HG03460 (cell line): ENCODE measurements around the gene PMCH.
A peak's percentile ranks its signal among the peaks of the same experiment; 100 is the strongest.
"Not testable (repeated sequence)": the region's sequence is repeated elsewhere in the genome, so short reads cannot be mapped to it uniquely, and the experiment has no call there.

ENCODE experiments used
- ATAC-seq: cut with Tn5 transposase; IDR thresholded peaks from one replicate; pipeline ENCODE4 v1.9.1; 2021; ENCODE audit not compliant: unreplicated experiment

Gene PMCH, protein sequence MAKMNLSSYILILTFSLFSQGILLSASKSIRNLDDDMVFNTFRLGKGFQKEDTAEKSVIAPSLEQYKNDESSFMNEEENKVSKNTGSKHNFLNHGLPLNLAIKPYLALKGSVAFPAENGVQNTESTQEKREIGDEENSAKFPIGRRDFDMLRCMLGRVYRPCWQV

DNA sequence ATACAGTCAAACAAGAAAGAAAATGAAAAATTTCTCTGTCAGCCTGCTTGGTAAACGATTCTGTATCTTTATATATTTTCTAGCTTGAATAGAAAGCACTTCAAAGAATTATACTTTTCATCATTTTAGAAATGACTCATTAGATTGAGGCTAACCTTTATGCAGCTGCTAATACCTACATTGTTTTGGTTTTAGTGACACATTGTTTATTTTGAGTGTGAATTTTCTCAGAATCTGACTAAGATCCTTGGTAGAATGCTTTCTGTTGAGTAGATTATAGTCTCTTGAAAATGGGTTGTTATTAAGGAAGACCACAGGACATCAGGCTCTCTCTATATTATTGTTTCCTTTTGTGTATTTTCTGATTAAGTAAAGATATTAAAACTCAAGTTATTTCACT is at the start of gene PMCH:
TSS of gene PMCH (minus strand) at position 45 of the 400 bp plus-strand sequence. CDS start 63 bp downstream, outside the sequence.
- peak; percentile 69 for ATAC-seq

DNA sequence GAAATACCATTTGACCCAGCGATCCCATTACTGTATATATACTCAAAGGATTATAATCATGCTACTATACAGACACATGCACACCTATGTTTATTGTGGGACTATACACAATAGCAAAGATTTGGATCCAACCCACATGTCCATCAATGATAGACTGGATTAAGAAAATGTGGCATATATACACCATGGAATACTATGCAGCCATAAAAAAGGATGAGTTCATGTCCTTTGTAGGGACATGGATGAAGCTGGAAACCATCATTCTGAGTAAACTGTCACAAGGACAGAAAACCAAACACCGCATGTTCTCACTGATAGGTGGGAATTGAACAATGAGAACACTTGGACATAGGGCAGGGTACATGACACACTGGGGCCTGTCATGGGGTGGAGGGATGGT is 43.2 kb upstream of the PMCH start:
- ATAC-seq = not testable (repeated sequence)

DNA sequence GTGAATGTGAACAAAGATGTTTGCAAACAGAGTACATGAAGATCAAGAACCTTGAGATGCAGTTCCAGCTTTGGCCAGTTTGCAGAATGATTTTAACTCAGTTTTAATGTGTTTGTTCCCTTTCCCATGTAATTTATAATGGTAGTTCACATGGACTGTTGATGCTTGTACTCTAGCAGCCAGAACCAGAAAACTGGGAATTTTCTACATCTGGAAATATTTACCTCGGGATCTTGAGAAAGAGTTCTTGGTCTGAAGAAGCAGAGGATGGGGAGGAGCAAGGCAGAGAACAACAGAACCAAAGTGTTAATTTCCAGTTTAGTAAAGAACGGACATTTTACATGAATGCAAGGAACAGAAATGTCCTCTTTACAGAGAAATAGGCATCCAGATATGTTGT is 37.0 kb upstream of the PMCH start:
- no peak for ATAC-seq

DNA sequence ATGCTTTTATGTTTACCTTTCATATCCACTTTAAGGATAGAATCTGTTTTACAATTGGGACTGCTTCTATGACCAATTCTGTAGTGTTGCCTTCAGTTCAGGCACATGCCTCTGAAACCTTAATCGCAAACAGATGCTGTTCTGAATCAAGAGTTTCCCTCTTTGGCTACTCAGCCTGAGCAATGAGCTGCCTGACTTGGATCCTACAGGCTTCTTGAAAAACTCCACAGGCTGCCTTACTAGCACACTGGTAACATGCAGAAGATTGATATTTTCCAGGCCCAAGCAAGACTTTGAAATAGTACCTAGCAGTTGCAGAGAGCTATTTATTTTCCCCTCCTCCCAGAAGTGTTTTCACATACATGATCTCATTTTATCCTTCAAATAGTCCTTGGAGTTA is 34.8 kb upstream of the PMCH start:
- no peak for ATAC-seq

DNA sequence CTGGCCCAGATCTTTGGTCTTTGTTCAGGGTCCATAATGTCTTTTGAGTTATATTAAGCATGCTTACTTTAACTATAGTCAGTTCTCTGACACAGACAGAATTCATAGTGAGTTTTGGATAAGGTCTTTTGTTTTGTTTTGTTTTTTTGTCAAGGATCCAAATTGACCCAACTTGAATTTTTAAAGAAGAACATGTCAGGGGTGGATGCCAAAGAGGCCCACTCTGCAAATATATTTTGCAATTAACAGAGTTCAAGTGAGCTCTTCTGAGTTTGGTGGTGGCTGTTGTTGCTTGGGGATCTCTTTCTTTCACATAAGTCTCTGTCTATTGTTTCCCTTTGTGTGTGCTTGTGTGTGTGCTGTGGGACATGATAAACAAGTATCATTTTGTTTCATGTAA is 34.4 kb upstream of the PMCH start:
- ATAC-seq = no peak

DNA sequence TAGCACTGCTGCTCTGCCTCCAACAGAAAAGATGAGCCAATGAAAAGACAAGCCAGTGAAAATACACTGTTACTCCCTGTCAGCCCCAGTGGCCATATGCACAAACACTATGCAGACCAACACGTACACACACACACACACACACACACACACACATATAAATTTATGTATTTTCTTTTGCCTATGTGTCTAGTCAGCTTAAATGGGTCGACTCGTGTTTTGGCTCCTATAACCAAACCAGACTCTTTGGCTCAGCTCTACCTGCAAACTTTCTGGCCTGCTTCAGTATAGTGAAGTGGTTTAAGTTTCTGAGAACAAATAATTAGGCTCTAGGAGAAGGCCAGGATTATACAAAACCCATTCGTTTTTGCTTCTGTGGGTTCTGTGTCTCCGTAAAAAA is 30.3 kb upstream of the PMCH start:
- no peak for ATAC-seq

DNA sequence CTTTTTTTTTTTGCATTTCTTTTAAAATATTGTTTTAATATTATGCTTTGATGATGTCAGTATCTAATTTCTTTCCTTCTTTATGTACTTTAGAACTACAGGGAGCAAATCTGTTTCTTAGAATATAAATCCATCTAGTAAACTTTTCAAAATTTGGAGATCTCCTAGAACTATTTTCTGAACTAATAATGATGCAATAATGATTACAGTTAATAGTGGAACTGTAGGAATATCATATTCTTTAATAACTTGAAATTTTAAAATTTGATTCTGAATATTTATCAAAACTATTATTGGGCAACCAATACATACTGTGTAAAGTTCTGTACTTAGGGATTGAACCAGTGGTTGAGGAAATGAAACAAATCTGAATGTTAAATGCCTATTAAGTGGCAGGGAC is 23.1 kb upstream of the PMCH start:
- ATAC-seq = no peak

DNA sequence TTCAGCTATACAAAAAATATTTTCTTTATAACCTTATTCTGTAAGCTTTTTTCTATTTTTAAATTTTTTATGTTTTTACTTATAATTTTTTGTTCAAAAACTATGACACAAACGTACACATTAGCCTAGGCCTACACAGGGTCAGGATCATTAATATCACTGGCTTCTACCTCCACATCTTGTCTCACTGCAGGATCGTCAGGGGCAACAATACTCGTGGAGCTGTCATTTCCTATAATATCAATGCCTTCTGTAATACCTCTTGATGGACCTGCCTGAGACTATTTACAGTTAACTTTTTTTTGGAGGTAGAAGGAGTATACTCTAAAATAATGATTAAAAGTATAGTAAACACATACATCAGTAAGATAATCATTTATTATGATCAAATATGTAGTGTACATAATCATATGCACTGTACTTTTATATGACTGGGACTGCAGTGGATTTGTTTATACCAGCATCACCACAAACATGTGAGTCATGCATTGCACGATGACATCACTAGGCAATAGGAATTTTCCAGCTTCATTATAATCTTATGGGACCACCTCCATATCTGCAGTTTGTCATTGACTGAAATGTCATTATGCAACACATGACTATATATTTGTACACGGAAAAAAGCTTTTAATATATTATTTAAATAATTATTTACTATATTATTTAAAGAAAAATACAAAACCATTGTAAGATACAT is 18.5 kb upstream of the PMCH start:
- ATAC-seq = no peak

DNA sequence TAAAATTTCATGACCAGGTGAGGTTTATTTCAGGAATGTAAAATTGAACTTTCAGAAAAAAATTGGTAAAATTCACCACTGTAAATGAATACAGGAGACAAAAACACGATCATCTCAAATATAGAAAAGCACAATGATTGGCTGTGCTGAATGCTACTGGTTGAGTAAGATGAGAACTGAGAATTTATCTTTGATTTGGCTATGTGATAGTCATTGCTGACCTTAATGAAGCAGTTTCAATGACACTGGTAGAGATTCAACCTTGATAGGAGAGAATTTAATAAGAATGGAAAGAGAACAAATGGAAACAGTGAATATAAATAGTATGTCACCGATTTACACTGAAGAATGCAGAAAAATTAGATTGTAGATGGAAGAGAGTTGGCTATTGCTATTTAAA is 6.4 kb upstream of the PMCH start:
- no peak for ATAC-seq

DNA sequence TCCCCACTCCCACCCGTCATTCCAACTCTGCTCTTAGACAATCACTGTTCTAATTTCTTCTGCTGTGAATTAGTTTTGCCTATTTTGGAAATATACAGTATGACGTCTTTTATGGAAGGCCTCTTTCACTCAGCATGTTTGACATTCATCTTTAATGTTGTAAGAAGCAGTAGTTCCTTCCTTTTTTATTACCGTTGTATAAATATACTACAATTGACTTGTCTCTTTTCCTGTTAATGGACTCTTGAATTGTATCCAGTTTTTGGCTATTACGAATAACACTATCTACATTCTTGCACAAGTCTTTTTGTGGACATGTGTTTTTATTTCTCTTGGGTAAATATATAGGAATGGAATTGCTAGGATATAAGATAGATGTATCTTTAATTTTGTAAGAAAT is 4.9 kb upstream of the PMCH start:
- ATAC-seq = no peak

DNA sequence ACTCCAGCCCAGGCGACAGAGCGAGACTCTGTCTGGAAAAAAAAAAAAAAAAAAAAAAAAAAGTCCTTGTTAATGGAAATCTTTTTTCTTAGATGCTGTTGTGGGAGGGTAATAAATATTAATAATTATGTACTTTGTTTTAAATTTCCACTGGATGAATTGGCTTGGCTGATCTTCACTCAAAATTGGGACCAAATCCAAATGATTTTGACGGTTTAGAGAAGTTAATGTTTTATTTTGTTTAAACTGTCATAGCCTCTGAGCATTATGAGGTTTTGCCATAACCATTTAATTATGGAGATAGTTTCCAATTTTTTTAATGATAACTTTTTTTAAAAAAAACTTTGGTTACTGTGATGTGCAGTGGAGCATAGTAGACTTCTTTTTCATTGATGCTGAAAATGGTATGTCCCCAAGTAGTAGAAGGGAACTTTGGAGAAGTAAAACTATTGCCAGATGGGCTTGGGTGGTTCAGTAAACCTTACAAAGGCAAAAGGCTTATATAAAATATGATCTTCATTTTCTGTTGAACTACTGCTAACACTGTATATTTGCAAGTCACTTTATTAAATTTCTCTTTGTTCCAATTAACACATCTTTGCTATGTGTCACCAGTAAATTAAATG is 3.9 kb upstream of the PMCH start:
- ATAC-seq = no peak

DNA sequence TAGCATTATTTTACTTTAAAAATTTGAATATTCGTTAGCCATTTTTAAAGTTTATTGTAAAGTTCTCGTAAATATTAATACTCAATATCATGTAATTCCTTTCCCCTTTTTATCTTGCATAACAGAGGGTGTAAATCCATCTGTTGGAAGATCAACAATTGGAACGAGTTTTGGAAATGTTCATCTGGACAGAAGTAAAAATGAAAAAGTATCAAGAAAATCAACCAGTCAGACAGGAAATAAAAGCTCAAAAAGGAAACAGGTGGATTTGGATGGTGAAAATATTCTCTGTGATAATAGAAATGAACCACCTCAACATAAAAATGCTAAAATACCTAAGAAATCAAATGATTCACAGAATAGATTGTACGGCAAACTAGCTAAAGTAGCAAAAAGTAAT is 1.8 kb downstream of the PMCH start:
- ATAC-seq = no peak

DNA sequence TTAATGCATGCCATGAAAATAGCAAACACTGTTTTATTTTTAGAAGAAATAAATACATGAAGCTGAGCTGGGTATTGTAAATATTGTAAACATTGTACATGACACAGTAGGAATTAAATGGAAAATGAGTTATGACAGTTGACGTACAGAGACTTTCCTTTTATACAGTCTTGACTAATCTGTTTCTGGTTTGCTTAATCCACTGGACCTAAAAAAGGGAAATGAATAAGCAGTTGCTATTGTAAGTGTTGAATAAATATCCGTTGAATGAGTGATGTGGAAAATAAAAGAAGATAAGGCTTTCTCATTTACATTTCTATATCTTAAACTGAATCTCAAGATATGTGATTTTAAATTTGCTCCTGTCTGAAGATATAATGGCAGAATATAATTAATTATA is 15.0 kb downstream of the PMCH start:
- ATAC-seq = no peak

DNA sequence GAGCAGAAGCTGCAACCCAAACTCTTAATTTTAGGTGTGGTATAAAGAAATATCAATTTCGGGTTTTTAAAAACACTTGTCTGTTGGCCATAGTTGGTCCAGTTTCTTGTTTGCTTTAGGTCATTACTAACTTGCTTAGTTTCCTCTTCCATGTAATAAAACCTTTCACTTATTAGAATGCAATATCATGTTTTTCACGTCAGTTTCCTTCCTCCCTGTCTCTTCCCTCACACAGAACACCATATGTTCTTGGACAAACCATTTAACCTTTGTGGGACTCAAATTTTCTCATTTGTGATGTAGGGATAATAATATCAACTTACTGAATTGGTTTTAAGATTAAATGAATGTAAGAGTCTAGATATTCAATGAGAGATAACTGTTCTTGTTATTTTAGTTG is 22.9 kb downstream of the PMCH start:
- no peak for ATAC-seq

DNA sequence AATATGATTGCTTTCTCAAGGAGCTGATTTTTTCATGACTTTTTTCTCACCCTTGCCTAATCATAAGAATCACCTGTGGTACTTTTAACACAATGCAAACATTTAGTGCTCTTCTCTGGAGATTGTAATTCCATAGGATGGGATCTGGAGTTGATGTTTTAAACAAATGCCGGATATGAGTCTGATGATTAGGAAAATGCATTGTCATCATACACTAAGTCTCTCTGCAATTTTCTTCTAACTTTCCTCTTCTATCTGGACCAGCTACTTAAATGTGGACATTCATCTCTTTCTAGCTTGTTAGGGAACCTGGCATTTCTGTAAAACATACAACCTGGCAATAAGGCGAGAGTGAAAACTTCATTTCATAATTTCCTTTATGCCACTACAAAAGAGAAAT is 23.5 kb downstream of the PMCH start:
- no peak for ATAC-seq

DNA sequence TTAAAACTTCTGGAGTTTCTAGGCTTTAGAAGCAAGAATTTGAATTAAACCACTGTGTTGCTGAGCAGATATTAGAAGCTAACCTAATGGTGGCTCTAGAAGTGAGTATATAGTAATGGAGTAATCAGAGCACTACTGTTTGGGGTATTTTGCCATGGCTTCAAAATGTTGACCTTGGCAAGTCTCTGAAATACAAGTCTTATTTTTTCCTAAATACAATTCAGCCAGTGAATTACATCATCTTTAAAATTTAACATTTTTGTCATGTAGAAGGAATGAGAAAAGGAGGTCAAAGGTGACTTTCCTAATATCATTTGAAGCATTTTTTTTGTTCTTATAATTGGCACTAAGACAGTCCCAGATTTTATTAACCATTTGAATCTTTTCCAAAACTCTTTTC is 25.2 kb downstream of the PMCH start:
- no peak for ATAC-seq

DNA sequence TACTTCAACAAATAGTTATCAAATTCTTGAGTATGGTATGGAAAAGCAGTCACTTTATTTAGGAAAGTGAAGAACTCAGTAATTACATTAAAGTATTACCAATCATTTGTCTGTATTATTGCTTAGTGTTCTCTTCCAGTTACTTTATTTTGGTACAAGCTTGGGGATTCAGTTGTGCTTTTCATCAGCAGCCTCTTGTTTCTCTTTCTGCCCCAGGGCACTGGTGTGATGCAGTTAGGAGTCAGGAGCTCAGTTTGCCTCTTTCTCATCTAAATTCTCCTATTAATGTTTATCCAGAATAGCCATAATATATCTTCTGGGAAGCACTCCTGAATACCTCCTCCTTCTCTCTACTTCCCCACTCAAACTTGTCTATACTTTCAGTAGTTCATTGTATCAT is 25.7 kb downstream of the PMCH start:
- ATAC-seq = no peak

DNA sequence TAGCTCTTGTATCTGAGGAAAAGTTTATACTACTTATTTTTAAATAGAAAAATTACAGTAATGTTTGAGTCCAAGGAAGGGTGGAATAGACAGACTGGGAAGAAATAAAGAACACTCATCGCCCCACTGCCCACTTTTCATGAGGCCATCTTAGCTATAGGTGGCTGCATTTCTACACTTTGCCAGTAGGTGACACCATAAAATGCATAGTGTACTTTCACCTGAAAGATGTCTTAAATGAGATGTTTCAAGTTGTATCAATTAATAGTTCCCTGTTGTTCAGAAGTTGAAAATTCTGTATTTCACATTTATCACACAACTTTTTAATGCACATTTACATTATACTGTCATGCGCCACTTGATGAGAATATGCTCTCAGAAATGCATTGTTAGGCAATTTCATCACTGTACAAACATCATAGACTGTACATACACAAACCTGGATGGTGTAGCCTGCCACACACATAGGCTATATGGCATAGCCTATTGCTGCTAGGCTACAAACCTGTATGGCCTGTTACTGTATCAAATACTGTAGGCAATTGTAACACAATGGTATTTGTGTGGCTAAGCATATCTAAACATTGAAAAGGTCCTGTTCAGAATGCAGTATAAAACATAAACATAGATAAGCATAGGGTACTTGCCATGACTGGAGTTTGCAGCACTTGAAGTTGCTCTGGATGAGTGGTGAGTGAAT is 27.6 kb downstream of the PMCH start:
- ATAC-seq = no peak

DNA sequence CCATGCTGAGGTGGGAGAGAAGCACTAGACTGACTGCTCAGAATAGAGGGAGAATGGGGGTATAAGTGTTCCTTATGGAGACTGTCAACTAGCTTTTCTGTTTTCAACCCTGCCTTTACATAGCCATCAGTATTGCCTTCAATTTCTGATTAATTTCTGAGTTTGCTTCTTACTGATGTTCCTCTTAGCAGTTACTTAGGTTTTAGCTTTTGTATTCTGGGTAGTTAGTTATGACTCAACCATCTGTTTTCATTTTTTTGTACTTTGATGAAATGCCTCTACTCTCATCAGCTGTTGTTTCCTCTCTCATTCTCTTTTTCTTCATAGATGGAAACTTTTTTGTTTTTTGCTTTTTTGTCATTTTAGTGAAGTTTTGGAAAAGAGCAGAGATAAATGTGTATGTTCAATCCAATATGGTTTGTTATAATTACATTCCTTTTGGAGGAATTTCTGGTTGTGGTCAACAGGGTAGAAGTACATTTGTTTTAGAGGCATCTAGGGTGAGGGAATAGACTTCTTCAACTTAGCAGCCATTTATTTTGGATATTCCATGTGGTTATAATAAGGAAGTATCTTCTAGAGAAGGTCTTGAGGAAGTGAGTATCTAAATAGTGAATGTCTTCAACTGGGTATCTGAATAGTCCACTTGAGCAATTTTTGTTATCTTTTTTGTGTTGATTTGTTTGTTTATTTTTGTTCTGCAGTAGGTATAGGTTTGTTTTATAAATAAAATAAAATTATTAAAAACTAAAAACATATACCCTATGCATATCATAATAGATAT is 29.6 kb downstream of the PMCH start:
- no peak for ATAC-seq

DNA sequence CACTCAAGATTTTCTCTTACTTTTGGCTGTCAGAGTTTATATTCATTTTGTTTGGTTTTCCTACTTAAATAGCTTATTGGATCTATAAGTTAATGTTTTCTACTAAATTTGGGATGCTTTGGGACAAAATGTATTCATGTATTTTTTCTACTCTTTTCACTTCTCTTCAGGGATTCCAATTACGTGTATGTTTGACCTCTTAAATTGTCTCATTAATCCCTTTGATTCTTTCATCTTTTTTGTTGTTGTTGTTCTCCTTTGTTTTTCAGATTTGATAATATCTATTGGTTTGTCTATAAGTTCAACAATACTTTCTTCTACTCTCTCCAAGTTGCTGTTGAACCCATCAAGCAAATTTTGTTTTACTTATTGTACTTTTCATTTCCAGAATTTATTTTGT is 34.2 kb downstream of the PMCH start:
- no peak for ATAC-seq

DNA sequence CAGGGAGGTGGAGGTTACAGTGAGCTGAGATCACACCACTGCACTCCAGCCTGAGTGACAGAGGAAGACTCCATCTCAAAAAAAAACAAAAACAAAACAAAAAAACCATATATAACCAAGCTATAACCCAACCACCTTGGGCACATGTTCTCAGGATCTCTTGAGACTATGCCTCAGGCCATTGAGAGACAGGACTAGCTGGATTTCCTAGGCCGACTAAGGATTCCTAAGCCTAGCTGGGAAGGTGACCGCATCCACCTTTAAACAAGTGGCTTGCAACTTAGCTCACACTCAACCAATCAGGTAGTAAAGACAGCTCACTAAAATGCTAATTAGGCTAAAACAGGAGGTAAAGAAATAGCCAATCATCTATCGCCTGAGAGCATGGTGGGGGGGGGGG is 42.4 kb downstream of the PMCH start:
- ATAC-seq = not testable (repeated sequence)
